ENCODE measurements around the gene TASOR2.

The TASOR2 gene

GRCh38 chr10:5655121-5655520 lies 29.5 kb upstream of the TASOR2 start:
- no peak for DNase-seq (ENCODE audit: low read depth)

DNA sequence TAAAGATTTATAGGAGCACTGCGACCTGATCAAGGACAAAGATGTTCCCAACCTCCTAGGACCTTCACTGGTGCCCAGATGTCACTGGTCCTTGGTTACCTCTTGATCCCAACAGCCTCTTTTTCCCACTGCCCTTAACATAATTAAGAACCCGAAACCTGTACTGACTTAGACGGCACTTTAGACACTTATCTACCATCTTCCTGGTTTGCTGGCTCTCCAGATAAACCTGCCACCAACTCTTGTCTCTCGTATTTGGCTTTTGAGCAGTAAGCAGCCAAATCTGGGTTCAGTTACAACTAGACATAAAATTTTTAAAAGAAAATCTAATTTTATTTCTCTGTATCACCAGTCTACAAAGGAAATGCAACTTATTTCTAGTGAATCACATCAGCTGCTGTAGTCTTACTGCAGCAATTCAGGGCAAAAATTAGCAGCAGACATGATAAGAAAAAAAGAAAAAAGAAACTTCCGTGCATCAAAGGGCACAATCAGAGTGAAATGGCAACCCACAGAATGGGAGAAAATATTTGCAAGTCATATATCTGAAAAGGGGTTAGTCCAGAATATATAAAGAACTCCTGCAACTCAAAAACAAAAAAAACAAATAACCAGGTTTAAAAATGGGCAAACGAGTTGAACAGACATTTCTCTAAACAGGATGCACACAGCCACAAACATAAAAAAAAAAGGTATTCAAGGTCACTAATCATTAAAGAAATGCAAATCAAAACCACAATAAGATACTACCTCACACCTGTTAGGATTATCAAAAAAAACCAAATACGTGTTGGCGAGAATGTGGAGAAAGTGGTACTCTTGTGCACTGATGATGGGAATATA lies 27.7 kb upstream of the TASOR2 start:
- DNase-seq (ENCODE audit: low read depth), result no peak

DNA sequence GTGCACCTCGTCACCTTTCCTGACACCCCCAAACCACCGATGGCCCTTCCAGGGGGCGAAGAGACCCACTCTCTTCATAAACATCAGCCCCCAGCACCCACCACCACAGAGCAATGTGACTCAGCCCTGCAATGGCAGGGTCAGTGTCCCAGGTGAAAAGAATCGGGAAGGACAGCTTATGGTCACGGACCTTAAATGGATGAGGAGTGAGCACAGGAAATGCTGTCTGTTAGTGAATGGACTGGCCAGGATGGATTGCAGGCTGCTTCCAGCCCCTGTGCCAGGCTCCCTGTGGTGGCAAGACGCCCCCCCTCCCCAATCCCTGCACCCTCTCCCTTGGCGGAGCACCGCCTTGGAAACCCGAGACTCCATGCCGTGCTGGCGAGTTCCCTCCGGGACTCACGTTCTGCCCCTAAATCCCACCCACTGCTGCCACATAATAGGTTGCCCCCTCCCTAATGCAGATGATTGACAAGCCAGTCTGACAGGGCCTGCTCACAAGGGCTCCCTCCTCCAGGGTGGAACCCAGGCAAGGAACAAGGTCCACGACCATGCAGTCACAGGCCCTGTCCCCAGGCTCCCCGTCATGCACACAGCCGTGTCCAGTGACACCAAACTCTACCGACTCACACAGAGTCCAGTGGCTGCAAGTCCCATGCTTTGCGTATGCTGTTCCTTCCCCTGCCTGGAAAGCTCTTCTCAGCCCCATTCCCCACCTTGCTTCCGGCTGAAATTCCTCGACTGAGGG lies 25.6 kb upstream of the TASOR2 start:
- no peak for DNase-seq (ENCODE audit: low read depth)

GRCh38 chr10:5659702-5660528 lies 24.7 kb upstream of the TASOR2 start:
- DNase-seq (ENCODE audit: low read depth), result no peak

- no peak for DNase-seq (ENCODE audit: low read depth)
Measured at GRCh38 chr10:5661043-5661442, 23.6 kb upstream of the TASOR2 start.

DNA sequence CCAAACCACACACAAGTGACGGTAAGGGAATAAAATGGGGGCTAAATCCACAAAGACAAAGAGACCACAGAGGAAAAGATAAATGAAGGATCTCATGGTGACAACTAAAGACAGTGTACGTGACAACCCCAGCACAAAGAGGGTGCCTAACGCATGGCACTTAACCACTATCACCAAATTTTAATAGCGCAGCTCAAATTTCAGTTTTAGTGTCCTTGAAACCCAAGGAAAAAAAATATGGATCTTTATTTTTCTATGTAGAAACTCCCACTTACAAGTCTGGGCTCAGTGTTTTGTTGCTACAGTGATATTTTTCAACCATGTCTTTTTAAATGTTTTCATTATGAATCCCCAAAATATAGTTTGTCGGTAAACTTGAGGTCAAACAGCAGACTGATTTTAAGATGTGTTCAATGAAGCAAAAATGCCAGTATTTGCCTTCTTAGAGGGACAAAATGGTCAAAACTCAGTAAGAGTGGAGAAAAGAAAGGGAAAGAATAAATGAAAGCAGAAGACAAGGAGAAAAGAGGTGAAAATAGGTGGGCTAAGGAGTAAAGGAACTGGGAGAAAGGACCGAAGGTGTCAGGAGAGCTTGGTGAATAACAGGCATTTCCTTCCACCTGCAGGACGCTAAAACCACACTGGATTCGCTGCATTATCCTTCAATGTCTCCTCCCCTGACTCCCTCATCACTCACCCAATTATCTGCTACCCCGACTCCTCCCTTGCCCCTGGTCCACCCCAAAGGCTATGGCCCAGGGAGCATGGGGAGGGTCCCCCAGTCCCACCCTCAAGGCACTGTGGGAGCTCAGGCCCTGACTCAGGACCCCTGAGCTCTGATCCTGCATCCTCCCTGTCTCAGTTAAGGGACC lies 21.7 kb upstream of the TASOR2 start:
- no peak for DNase-seq (ENCODE audit: low read depth)

DNA sequence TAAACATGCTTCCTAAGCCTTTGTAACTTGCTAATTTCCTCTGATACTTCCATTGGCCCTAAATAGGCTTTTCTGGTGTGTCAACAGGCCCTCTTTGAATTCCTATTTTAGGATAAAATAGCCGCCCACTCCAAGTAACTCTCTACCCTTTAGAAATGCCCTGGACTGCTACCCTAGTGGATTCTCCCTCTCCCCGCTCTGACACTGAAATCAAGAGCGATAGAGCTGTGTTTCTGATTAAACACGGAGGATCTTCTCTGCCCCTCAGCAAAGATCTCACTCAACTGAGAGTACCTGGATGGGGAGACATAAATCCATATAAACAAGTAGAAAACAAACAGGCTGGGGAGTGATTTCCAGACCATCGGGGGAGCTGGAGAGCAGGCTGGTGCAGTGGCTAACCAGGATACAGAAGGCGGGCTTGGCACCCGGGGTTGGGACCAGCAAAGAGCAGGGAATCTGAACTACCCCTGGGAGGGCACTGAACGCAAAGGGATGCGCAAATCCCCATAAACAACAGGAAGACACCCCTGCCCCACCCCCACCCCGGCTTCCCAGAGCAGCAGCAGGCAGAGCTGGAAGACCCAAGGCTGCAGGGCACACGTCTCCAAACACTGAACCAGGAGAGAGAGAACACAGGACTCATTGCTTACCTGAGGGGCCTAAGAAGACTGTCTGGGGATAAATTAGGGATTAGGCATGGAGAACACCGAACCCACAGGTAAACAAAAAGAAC lies 20.8 kb upstream of the TASOR2 start:
- DNase-seq (ENCODE audit: low read depth), result no peak

- no peak for DNase-seq (ENCODE audit: low read depth)
Measured at GRCh38 chr10:5665373-5666007, 19.1 kb upstream of the TASOR2 start.

DNA sequence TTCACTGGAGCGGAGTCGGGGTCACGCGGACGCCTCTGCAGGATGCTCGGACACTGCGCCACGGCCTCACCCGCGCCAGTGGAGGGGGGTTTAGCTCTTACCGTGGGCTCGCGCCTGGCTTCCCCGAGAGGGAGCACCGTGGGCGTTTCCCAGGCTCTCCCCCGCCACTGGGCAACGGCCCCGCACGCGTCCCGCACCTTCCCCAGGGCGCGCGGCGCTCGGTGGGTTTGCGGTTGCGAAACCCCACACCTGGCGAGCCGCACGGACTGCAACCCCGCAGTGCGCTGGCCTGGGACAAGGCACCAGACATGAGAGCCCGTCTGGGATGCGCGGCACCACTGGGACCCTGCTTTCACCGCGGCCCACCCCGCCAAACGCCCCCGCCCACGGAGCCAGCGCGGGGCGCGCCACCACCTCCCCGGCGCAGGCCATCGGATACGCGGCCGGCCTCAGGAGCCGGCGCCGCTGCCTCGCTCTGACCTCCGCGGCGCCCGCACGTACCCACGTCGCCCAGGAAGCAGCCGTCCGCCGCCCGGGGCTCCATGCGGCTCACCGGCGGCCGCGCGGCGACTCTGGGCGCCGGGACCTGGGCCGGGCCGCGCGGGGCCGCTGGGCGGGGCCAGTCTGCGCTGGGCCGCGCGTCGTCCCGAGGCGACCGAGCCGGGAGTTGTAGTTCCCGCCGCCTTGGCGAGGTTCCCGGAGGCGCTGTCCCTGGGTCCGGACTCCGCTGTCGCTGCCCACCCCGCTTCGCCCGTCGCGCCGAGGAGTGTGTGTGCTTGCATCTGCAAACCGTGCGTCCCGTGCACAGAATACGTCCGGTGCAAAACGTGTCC lies 18.4 kb upstream of the TASOR2 start, which contains the start of gene ASB13:
Gene ASB13, minus strand, starts transcription at position 588 of the 833 bp plus-strand sequence. Its CDS starts 44 bp downstream, at position 544.
- peak; percentile 22 for DNase-seq (ENCODE audit: low read depth)

GRCh38 chr10:5666841-5667630 lies 17.6 kb upstream of the TASOR2 start:
- DNase-seq (ENCODE audit: low read depth), result no peak

- DNase-seq (ENCODE audit: low read depth), result no peak
Measured at GRCh38 chr10:5668429-5668828, 16.2 kb upstream of the TASOR2 start.

DNA sequence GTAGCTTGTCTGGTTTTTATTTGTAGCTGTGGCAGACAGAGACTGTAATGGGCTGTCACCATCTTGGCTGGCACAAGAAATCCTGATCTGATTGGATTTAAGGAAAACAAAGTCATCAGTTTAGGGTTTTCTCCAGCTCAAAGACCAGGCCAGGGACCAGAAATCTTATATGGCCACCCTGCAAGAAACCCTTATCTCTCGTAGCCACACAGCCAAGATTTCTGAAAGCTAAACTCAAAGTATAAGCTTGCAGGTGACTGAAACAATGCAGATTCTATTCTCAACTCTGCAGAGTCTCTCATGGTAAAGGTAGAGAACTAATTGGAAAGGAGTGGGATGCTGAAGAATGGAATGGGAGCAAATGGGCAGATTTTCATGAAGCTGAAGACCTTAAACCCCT lies 15.0 kb upstream of the TASOR2 start:
- DNase-seq (ENCODE audit: low read depth), result no peak

GRCh38 chr10:5670662-5671375 lies 13.8 kb upstream of the TASOR2 start:
- no peak for DNase-seq (ENCODE audit: low read depth)

GRCh38 chr10:5678397-5679036 lies 6.1 kb upstream of the TASOR2 start:
- no peak for DNase-seq (ENCODE audit: low read depth)

DNA sequence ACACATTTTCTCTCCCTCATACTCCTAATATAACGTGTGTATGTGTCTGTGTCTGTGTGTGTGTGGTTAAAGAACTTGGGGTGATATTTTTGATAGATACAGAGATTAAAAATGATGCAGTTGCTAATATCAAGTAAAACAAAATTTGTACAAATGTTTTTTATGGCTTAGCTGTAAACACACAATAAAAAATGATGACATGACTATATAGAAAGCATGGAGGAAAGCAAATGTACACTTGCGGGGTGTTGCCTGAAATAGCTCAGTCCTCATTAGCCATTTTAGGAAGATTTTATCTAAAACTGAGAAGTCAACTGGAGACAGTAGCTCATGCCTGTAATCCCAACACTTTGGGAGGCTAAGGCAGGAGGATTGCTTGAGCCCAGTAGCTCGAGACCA lies 5.6 kb upstream of the TASOR2 start:
- DNase-seq (ENCODE audit: low read depth), result no peak

DNA sequence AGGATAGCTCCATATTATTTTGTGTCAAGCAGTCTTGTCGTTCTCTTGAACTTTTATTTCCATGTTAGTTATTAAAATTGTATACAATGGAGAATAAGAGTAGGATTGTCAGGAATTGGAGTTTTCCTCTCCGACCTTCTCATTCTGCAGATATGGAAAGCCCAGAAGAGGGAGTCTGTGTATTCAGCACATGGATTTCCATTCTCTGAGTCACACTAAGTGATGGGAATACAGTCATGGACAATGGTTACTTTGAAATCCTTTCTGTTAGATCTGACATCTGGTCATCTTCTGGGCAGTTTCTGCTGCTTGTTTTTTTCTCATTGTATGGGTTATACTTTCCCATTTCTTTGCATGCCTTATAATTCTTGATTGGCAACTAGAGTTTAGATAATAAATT lies 5.0 kb upstream of the TASOR2 start:
- DNase-seq (ENCODE audit: low read depth), result no peak

GRCh38 chr10:5681930-5682329 lies 2.7 kb upstream of the TASOR2 start:
- DNase-seq (ENCODE audit: low read depth), result no peak

All from stimulated activated CD8-positive, alpha-beta memory T cell treated with anti-CD3 and anti-CD28 coated beads, Interleukin-15, amount 100 ng/mL, for 24 hours (primary cell).